Natural killer cell (primary cell): ENCODE results near the gene TACR3. TPM values are rescaled to one million over a fixed set of nuclear protein-coding genes. Genes with fewer than 3 reads are reported as not detected.
"Not testable (repeated sequence)": the region's sequence is repeated elsewhere in the genome, so short reads cannot be mapped to it uniquely, and the experiment has no call there.

ENCODE experiments used
- ATAC-seq, 3 donors: fragments of 150-1000 bp in 2 of 3; fragments of 200-7000 bp in 1 of 3; cut with Tn5 transposase; 1 replicate in 1 of 3; 2 replicates in 2 of 3; pipeline ENCODE4 v1.10.0; 2021; ENCODE audit warnings: mild to moderate bottlenecking in 2 of 3, moderate library complexity in 2 of 3
- DNase-seq, 2 donors: peaks; one replicate each; pipeline versions ENCODE4 v3.0.0 to v3.0.0-alpha.2; 2013 to 2021; ENCODE audit warnings: mixed read lengths in 1 of 2
- H3K27ac ChIP-seq: one replicate; pipeline ENCODE4 v1.5.1; 2013; ENCODE audit warnings: mild to moderate bottlenecking, low read length
- H3K27me3 ChIP-seq: one replicate; pipeline ENCODE4 v1.6.1; 2013; ENCODE audit warnings: low read length; ENCODE audit not compliant: control insufficient read depth, insufficient read depth
- H3K36me3 ChIP-seq: one replicate; pipeline ENCODE4 v1.6.1; 2013; ENCODE audit warnings: low read length; ENCODE audit not compliant: control insufficient read depth, insufficient read depth
- H3K4me1 ChIP-seq: one replicate; pipeline ENCODE4 v1.6.1; 2013; ENCODE audit warnings: low read length; ENCODE audit not compliant: control insufficient read depth, insufficient read depth
- H3K4me3 ChIP-seq: one replicate; pipeline ENCODE4 v1.5.1; 2013; ENCODE audit warnings: low read length
- H3K9me3 ChIP-seq: one replicate; pipeline ENCODE4 v1.6.1; 2013; ENCODE audit warnings: low read length; ENCODE audit not compliant: control insufficient read depth, insufficient read depth
- H3K27ac Mint-ChIP-seq, 2 donors: one replicate each; pipeline ENCODE4 v1.8.0; 2022; ENCODE audit warnings: mild to moderate bottlenecking in 2 of 2, mixed read lengths in 2 of 2, moderate library complexity in 1 of 2
- H3K27me3 Mint-ChIP-seq, 2 donors: one replicate each; pipeline ENCODE4 v1.8.0; 2022; ENCODE audit warnings: low read depth in 2 of 2, mixed read lengths in 2 of 2
- H3K36me3 Mint-ChIP-seq: one replicate; pipeline ENCODE4 v1.8.0; 2022; ENCODE audit warnings: mixed read lengths
- H3K4me1 Mint-ChIP-seq, 2 donors: one replicate each; pipeline ENCODE4 v1.8.0; 2022; ENCODE audit warnings: mixed read lengths in 2 of 2
- H3K4me3 Mint-ChIP-seq: one replicate; pipeline ENCODE4 v1.8.0; 2022; ENCODE audit warnings: mild to moderate bottlenecking, moderate library complexity, mixed read lengths
- H3K9me3 Mint-ChIP-seq, 2 donors: one replicate each; pipeline ENCODE4 v1.8.0; 2022; ENCODE audit warnings: mixed read lengths in 2 of 2
- CTCF ChIP-seq: fragments of 200-600 bp; IDR thresholded peaks from one replicate; pipeline ENCODE4 v1.8.0; 2022; ENCODE audit warnings: antibody characterized with exemption
- WGBS: methylation state at CpG from one replicate; pipeline ENCODE4 v1.1.7; 2013; ENCODE audit warnings: missing lambda C conversion rate; ENCODE audit not compliant: insufficient coverage; 5-methylcytosine and 5-hydroxymethylcytosine counted together
- intact Hi-C: fragments of 100-400 bp; cut with micrococcal nuclease; formaldehyde crosslinking; loops from one replicate; pipeline ENCODE4 v1.14.2; 2022
- total RNA-seq, 4 donors: library from RNA; stranded (reverse); fragments of 120-200 nt in 1 of 4; gene quantifications; one replicate each; pipeline versions ENCODE4 v1.2.3 to v1.2.4, GENCODE V29; 2013 to 2022

Gene TACR3
- total RNA-seq, 3 donors from 2014 or later (not counting 1 experiment from before 2014, with no cell fraction given) = not detected

DNA sequence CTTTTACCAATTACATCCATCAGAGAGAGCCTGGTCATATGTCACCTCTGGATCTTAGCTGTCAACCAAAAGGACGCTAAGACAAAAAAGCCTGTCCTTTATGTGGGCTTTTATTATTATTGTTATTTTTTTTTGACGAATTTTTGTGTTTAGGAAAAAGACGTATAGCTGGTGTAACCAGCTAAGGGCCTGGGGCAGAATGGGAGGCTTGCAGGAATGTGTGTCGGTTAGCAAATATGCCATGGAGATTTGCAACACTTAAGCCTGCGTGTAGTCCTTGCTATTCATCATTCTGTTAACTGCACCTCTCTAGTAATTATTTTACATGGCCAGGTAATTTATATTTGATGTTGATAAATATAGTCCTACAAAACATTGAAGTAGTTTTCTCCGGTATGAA lies 93.5 kb downstream of the TACR3 start:
- H3K27me3 ChIP-seq = no peaks in the 10 kb centered on the region
- no peaks in the 10 kb centered on the region for H3K9me3 ChIP-seq
- H3K4me1 ChIP-seq = no peaks in the 10 kb centered on the region
- ATAC-seq (no peak), DNase-seq (no peak)
- TF ChIP-seq CTCF = no peak
- H3K4me3 ChIP-seq = no peak overlapping the region
- intact Hi-C loops = no loop called here
- no peak overlapping the region for H3K27ac Mint-ChIP-seq
- no peak overlapping the region for H3K27ac ChIP-seq
- H3K4me1 Mint-ChIP-seq = no peaks in the 10 kb centered on the region
- H3K4me3 Mint-ChIP-seq = no peak overlapping the region
- H3K36me3 ChIP-seq = no peaks in the 10 kb centered on the region
- no peaks in the 10 kb centered on the region for H3K27me3 Mint-ChIP-seq
- H3K36me3 Mint-ChIP-seq = peaks cover 7% of the 10 kb centered on the region
- peaks cover 15 to 21% of the 10 kb centered on the region in 2 donors for H3K9me3 Mint-ChIP-seq
- 85% methylated on average over 5 of the region's 6 CpGs for WGBS

DNA sequence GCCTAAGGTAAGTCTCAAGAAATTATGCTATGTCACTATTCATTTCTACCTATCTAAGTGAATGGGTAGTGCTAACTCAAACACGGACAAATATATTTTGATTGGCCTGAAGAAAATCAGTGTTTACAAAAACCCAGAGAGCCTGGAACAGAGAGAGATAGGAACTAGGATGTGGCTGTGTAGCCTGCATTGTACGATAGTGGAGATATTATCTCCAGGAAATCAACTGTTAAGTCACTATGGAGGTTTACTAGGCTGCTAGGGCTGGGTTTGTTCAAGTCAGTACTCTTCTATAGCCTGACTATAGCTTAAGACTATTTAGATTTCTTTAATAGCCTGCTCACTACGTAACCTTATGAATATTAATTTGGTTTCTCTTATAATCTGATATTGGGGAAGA lies 127.9 kb downstream of the TACR3 start:
- no peaks in the 10 kb centered on the region for H3K4me1 Mint-ChIP-seq
- H3K4me3 Mint-ChIP-seq = no peak overlapping the region
- no peaks in the 10 kb centered on the region for H3K27me3 Mint-ChIP-seq
- 14% methylated on average over 2 of the region's 3 CpGs for WGBS
- no peaks in the 10 kb centered on the region for H3K27me3 ChIP-seq
- no peak overlapping the region for H3K4me3 ChIP-seq
- no peak overlapping the region for H3K27ac Mint-ChIP-seq
- H3K9me3 ChIP-seq = no peaks in the 10 kb centered on the region
- TF ChIP-seq CTCF = no peak
- H3K4me1 ChIP-seq = no peaks in the 10 kb centered on the region
- DNase-seq (no peak), ATAC-seq (no peak)
- intact Hi-C loops = no loop called here
- H3K36me3 ChIP-seq = no peaks in the 10 kb centered on the region
- H3K27ac ChIP-seq = no peak overlapping the region
- no peaks in the 10 kb centered on the region for H3K36me3 Mint-ChIP-seq
- peaks cover 6 to 12% of the 10 kb centered on the region in 2 donors for H3K9me3 Mint-ChIP-seq

DNA sequence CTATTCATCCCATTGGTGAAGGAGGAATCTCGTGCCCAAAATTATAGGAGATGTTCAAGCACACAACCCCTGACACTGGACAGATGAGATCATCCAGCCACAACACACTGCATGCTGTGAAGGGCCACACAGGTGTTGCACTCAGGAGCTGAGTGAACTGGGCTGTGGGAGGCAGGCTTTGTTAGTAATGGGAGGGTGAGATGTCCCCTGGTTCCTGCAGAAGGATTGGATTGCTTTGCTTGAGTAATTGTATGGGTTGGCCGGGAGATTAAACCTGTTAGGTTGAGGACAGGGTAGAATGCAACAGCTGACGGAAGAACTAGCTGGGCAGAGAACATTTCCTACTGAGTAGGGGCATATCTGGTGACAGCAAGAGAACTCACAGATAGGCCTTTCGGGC lies 152.2 kb downstream of the TACR3 start:
- Histone ChIP-seq H3K4me1 (no peaks in the 10 kb centered on the region), H3K27me3 (no peaks in the 10 kb centered on the region), H3K27ac (no peak overlapping the region), H3K9me3 (no peaks in the 10 kb centered on the region), H3K4me3 (no peak overlapping the region), H3K36me3 (no peaks in the 10 kb centered on the region)
- Mint-ChIP-seq H3K36me3 (no peaks in the 10 kb centered on the region), H3K9me3 (peaks cover 11 to 14% of the 10 kb centered on the region in 2 donors), H3K4me1 (no peaks in the 10 kb centered on the region), H3K27me3 (no peaks in the 10 kb centered on the region), H3K4me3 (no peak overlapping the region), H3K27ac (no peak overlapping the region)
- no peak for TF ChIP-seq CTCF
- WGBS = 88% methylated on average over 3 of the region's 4 CpGs
- intact Hi-C loops = no loop called here
- no peak for ATAC-seq
- no peak for DNase-seq

GRCh38 chr4:103559178-103559577 lies 160.6 kb downstream of the TACR3 start:
- H3K36me3 Mint-ChIP-seq, H3K9me3 ChIP-seq, H3K27ac Mint-ChIP-seq, H3K4me1 ChIP-seq, H3K27me3 ChIP-seq, intact Hi-C loops, H3K36me3 ChIP-seq, H3K27me3 Mint-ChIP-seq, DNase-seq, H3K27ac ChIP-seq, H3K4me1 Mint-ChIP-seq, H3K4me3 ChIP-seq, H3K4me3 Mint-ChIP-seq, ATAC-seq: not testable (repeated sequence)
- WGBS = 87% methylated on average over 3 of the region's 5 CpGs
- H3K9me3 Mint-ChIP-seq = peaks cover 20 to 36% of the 10 kb centered on the region in 2 donors
